CD8-positive, alpha-beta memory T cell (primary cell): ENCODE results near the gene ACSL4. TPM values are rescaled to one million over a fixed set of nuclear protein-coding genes. Genes with fewer than 3 reads are reported as not detected.
"Not testable (repeated sequence)": the region's sequence is repeated elsewhere in the genome, so short reads cannot be mapped to it uniquely, and the experiment has no call there.

ENCODE experiments used
- CTCF ChIA-PET: fragments of 350-600 bp; sonication (Branson Sonifier 250); formaldehyde crosslinking; loops from one replicate; lab custom pipeline; 2021; ENCODE audit warnings: antibody characterized with exemption; lab: Charles Lee
- POLR2A ChIA-PET: fragments of 350-600 bp; sonication (Branson Sonifier 250); formaldehyde crosslinking; loops from one replicate; lab custom pipeline; 2021; ENCODE audit warnings: antibody characterized with exemption; lab: Charles Lee
- DNase-seq, 5 donors: peaks; one replicate each; pipeline versions ENCODE4 v3.0.0 to v3.0.0-alpha.2; 2020 to 2022; ENCODE audit warnings: mixed read lengths in 1 of 5
- H3K27ac ChIP-seq: one replicate; pipeline ENCODE4 v1.7.0; 2013; ENCODE audit warnings: low read depth, mild to moderate bottlenecking, low read length, moderate library complexity
- H3K27me3 ChIP-seq: 2 replicates; pipeline ENCODE4 v1.7.0; 2013; ENCODE audit warnings: low read length, mild to moderate bottlenecking; ENCODE audit not compliant: insufficient read depth, poor library complexity, severe bottlenecking
- H3K36me3 ChIP-seq: 2 replicates; pipeline ENCODE4 v1.7.0; 2013; ENCODE audit warnings: mild to moderate bottlenecking, low read length, moderate library complexity; ENCODE audit not compliant: insufficient read depth
- H3K4me1 ChIP-seq: 2 replicates; pipeline ENCODE4 v1.7.0; 2013; ENCODE audit warnings: mild to moderate bottlenecking, low read length, moderate library complexity; ENCODE audit not compliant: insufficient read depth
- H3K4me3 ChIP-seq: 2 replicates; pipeline ENCODE4 v1.7.0; 2013; ENCODE audit warnings: mild to moderate bottlenecking, low read length
- H3K9me3 ChIP-seq: 2 replicates; pipeline ENCODE4 v1.7.0; 2013; ENCODE audit warnings: mild to moderate bottlenecking, low read length
- H3K27ac Mint-ChIP-seq, 8 donors: one replicate each; pipeline ENCODE4 v1.8.0; 2020 to 2021; ENCODE audit warnings: mixed read lengths in 8 of 8, mild to moderate bottlenecking in 6 of 8, inconsistent platforms in 3 of 8, moderate library complexity in 3 of 8
- H3K27me3 Mint-ChIP-seq, 2 donors: one replicate each; pipeline ENCODE4 v1.8.0; 2020 to 2021; ENCODE audit warnings: mixed read lengths in 2 of 2, mild to moderate bottlenecking in 1 of 2, moderate library complexity in 1 of 2
- H3K36me3 Mint-ChIP-seq, 3 donors: one replicate each; pipeline ENCODE4 v1.8.0; 2020 to 2021; ENCODE audit warnings: mixed read lengths in 3 of 3, inconsistent platforms in 1 of 3, mild to moderate bottlenecking in 1 of 3
- H3K4me1 Mint-ChIP-seq, 3 donors: one replicate each; pipeline ENCODE4 v1.8.0; 2020 to 2021; ENCODE audit warnings: mixed read lengths in 3 of 3, inconsistent platforms in 1 of 3, mild to moderate bottlenecking in 1 of 3
- H3K4me3 Mint-ChIP-seq, 7 donors: one replicate each; pipeline ENCODE4 v1.8.0; 2020 to 2021; ENCODE audit warnings: mixed read lengths in 7 of 7, mild to moderate bottlenecking in 6 of 7, moderate library complexity in 4 of 7, inconsistent platforms in 2 of 7
- H3K9me3 Mint-ChIP-seq, 5 donors: one replicate each; pipeline ENCODE4 v1.8.0; 2020 to 2022; ENCODE audit warnings: mixed read lengths in 5 of 5, mild to moderate bottlenecking in 3 of 5, moderate library complexity in 2 of 5, inconsistent platforms in 1 of 5
- polyA plus RNA-seq: library from polyadenylated mRNA; unstranded; fragments of 300-500 nt; fragmentation: Illumina TruSeq; gene quantifications from one replicate; pipeline ENCODE4 v1.2.3, GENCODE V29; 2021
- total RNA-seq, 2 experiments: library from RNA; stranded (reverse); gene quantifications; one replicate each; pipeline ENCODE4 v1.2.3, GENCODE V29; 2021

The ACSL4 gene
- total and polyA plus RNA-seq, 3 experiments from 2014 or later: 12.7 to 72.4 (median 69.6) TPM

DNA sequence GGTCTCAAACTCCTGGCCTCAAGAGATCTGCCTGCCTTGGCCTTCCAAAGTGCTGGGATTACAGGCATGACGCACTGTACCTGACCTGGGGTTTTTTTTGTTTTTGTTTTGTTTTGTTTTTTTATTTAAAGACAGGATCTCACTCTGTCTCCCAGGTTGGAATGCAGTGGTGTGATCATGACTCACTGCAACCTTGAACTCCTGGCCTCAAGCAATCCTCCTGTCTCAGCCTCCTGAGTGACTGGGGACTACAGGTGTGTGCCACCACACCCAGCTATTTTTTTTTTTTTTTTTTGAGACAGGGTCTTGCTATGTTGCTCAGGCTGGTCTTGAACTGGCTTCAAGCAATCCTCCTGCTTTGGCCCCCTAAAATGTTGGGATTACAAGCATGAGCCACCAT, 8.1 kb downstream of the ACSL4 start:
- H3K36me3 Mint-ChIP-seq, POLR2A ChIA-PET, H3K27me3 Mint-ChIP-seq: not testable (repeated sequence)

DNA sequence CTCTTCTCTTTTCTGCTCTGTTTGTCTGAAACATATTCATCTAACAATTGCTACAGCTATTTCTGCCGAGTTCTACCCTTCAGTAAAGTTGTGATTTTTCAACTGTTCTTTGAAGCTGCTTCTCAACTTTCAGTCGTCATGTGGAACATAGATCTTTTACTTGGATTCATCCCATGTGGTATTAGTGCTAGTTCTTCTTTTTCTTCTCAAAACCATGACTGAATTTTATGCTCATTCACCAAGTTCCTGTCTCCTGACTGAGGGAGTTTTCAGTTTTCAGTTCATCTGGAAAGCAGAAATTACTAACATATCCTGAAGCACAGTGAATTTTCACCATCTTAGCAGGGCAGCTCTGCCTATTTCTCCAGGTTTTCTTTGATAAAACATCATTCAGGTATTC, 12.1 kb downstream of the ACSL4 start:
- H3K4me3 Mint-ChIP-seq: no peak overlapping the region
- ChIA-PET POLR2A (no interaction called here), CTCF (no interaction called here)
- no peaks in the 10 kb centered on the region for H3K4me1 ChIP-seq
- H3K9me3 ChIP-seq: no peaks in the 10 kb centered on the region
- H3K36me3 Mint-ChIP-seq: peaks cover 2 to 14% (median 3%) of the 10 kb centered on the region in 3 donors
- H3K27me3 ChIP-seq: no peaks in the 10 kb centered on the region
- DNase-seq: no peak
- peak overlapping the region in 1 of 8 donors; percentile 21 for H3K27ac Mint-ChIP-seq
- no peak overlapping the region for H3K27ac ChIP-seq
- peaks cover 23 to 70% (median 54%) of the 10 kb centered on the region in 3 donors for H3K4me1 Mint-ChIP-seq
- H3K9me3 Mint-ChIP-seq: no peaks in the 10 kb centered on the region
- H3K27me3 Mint-ChIP-seq: no peaks in the 10 kb centered on the region
- no peak overlapping the region for H3K4me3 ChIP-seq
- no peaks in the 10 kb centered on the region for H3K36me3 ChIP-seq

More for the DNA sequence above, 8.1 kb downstream of the ACSL4 start:
- not testable (repeated sequence) for H3K4me3 Mint-ChIP-seq, H3K27ac ChIP-seq, H3K36me3 ChIP-seq, H3K27ac Mint-ChIP-seq, H3K9me3 ChIP-seq, H3K9me3 Mint-ChIP-seq, H3K27me3 ChIP-seq, H3K4me3 ChIP-seq, DNase-seq, H3K4me1 ChIP-seq
- CTCF ChIA-PET: interaction anchor here (0.6 kb wide), 1 partner anchor 131 kb away, joined by 3 read pairs; no protein-coding TSS in a partner anchor
- H3K4me1 Mint-ChIP-seq: peaks cover 37 to 64% (median 59%) of the 10 kb centered on the region in 3 donors

DNA sequence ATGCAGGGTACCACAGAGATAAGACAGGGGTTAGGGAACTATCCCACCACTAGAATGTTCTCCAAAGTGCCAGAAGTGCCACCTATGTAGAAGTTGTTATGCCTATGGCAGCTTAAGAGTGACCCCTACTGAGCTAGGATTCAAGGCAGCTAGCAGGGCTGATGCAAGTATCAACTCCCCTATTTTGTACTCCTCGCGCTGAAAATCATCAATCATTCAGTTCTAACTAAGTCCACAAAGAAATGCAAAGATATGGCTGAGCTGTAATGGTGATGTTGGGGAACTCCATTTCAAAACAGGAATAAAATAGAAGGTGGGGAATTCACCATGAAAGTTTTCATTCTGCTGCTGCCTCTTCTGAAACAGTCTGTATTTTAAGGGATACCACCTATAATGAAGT, 13.8 kb downstream of the ACSL4 start:
- no peak for DNase-seq
- Histone ChIP-seq H3K27ac (no peak overlapping the region), H3K27me3 (no peaks in the 10 kb centered on the region), H3K4me1 (no peaks in the 10 kb centered on the region), H3K36me3 (no peaks in the 10 kb centered on the region), H3K4me3 (no peak overlapping the region), H3K9me3 (no peaks in the 10 kb centered on the region)
- ChIA-PET CTCF (interaction anchor here (1.1 to 2.7 kb wide), 2 partner anchors 64 to 137 kb away, joined by 3 to 10 read pairs; no protein-coding TSS in a partner anchor), POLR2A (interaction anchor here (0.7 kb wide), 1 partner anchor 41 kb away, joined by 3 read pairs; no protein-coding TSS in a partner anchor)
- H3K27ac Mint-ChIP-seq: no peak overlapping the region
- peaks cover 20 to 68% (median 54%) of the 10 kb centered on the region in 3 donors for H3K4me1 Mint-ChIP-seq
- peaks cover 0 to 11% (median 2%) of the 10 kb centered on the region in 3 donors for H3K36me3 Mint-ChIP-seq
- no peak overlapping the region for H3K4me3 Mint-ChIP-seq
- H3K9me3 Mint-ChIP-seq: no peaks in the 10 kb centered on the region
- H3K27me3 Mint-ChIP-seq: no peaks in the 10 kb centered on the region

DNA sequence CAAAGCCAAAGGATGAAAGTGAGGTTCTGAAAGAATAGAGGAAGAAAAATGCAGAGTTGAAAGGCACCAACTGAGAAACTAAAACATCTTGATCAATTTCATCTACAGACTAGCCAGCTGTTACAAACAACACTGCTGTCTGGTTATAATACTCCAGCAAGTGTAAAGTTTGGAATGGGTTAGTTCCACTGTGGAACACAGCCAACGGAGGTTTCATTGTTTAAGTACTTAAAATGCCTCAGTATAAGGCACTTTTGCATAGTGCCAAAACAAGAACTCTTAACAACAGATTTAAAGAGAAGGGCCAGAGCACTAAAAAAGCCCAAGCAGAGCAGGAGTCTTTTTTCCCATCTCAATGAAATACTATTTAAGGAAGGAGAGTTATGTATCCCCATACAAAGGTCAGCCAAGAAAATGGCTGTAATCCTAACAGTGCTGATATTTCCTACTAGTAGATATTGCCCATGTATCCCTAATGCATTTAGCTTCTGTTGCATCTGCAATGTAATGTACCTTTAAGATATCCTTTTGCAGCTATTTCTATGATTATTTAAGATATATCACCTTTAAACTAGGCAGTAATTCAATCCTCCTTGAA, 16.5 kb downstream of the ACSL4 start:
- Histone ChIP-seq H3K9me3 (no peaks in the 10 kb centered on the region), H3K4me3 (no peak overlapping the region), H3K27me3 (no peaks in the 10 kb centered on the region), H3K27ac (no peak overlapping the region), H3K4me1 (no peaks in the 10 kb centered on the region), H3K36me3 (no peaks in the 10 kb centered on the region)
- peaks cover 13 to 66% (median 43%) of the 10 kb centered on the region in 3 donors for H3K4me1 Mint-ChIP-seq
- ChIA-PET POLR2A (no interaction called here), CTCF (interaction anchor here (8.5 kb wide), 1 partner anchor 139 kb away, joined by 95 read pairs; no protein-coding TSS in a partner anchor)
- peaks cover 0 to 10% (median 2%) of the 10 kb centered on the region in 3 donors for H3K36me3 Mint-ChIP-seq
- DNase-seq: no peak
- H3K4me3 Mint-ChIP-seq: no peak overlapping the region
- no peaks in the 10 kb centered on the region for H3K27me3 Mint-ChIP-seq
- H3K9me3 Mint-ChIP-seq: no peaks in the 10 kb centered on the region
- H3K27ac Mint-ChIP-seq: no peak overlapping the region

DNA sequence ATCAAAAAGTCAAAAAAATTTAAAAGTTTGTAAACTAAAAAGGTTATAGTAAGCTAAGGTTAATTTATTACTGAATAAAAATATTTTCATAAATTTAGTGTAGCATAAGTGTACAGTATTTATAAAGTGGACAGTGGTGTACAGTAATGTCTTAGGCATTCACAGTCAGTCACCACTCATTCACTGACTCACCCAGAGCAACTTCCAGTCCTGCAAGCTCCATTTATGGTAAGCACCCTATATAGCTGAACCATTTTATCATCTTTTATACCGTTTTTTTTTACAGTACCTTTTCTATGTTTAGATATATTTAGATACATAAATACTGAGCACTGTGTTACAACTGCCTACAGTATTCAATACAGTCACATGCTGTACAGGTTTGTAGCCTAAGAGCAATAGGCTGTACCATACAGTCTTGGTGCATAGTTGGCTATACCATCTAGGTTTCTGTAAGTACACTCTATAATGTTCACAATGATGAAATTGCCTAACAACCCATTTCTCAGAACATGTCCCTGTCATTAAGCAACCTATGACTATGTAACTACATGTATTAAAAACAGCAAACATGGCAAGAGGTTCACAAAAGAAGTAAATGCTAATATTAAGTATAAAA, 18.6 kb downstream of the ACSL4 start:
- Histone ChIP-seq H3K27me3 (no peaks in the 10 kb centered on the region), H3K27ac (no peak overlapping the region), H3K4me3 (no peak overlapping the region), H3K9me3 (no peaks in the 10 kb centered on the region), H3K36me3 (no peaks in the 10 kb centered on the region), H3K4me1 (peaks cover 3% of the 10 kb centered on the region)
- Mint-ChIP-seq H3K27ac (no peak overlapping the region), H3K27me3 (no peaks in the 10 kb centered on the region), H3K4me1 (peaks cover 16 to 72% (median 51%) of the 10 kb centered on the region in 3 donors), H3K9me3 (no peaks in the 10 kb centered on the region), H3K4me3 (no peak overlapping the region), H3K36me3 (peaks cover 0 to 10% (median 0%) of the 10 kb centered on the region in 3 donors)
- ChIA-PET CTCF (interaction anchor here (1.9 to 8.5 kb wide), 2 partner anchors 141 to 177 kb away, joined by 7 to 95 read pairs; no protein-coding TSS in a partner anchor), POLR2A (no interaction called here)
- no peak for DNase-seq

DNA sequence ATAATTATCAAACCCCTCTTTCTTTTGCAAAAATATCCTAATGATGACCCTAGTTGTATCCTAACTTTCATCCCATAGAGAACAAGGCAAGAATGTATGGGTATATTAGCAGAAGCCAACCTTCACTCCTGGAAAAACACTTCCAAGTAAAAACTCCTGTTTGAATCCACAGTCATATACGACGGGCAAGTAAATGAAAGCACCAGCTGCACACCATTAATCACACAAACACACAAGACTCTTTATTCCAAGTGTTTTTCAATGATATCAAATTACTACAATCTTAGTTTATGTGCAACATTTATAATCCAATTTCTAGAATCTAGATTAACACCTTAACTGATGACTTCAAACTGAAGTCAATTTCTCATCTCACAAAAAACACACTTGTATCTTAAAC, 22.9 kb downstream of the ACSL4 start:
- Mint-ChIP-seq H3K27me3 (peaks cover 0 to 1% of the 10 kb centered on the region in 2 donors), H3K4me3 (peak overlapping the region in 1 of 7 donors; percentile 16), H3K36me3 (peaks cover 0 to 1% (median 0%) of the 10 kb centered on the region in 3 donors), H3K4me1 (peaks cover 30 to 72% (median 56%) of the 10 kb centered on the region in 3 donors), H3K9me3 (no peaks in the 10 kb centered on the region), H3K27ac (no peak overlapping the region)
- no peaks in the 10 kb centered on the region for H3K27me3 ChIP-seq
- H3K36me3 ChIP-seq: no peaks in the 10 kb centered on the region
- no peak for DNase-seq
- H3K4me1 ChIP-seq: peaks cover 15% of the 10 kb centered on the region
- H3K9me3 ChIP-seq: no peaks in the 10 kb centered on the region
- ChIA-PET POLR2A (no interaction called here), CTCF (interaction anchor here (2.0 to 8.5 kb wide), 2 partner anchors 146 to 181 kb away, joined by 8 to 95 read pairs; no protein-coding TSS in a partner anchor)
- H3K4me3 ChIP-seq: no peak overlapping the region
- no peak overlapping the region for H3K27ac ChIP-seq

- H3K4me3 ChIP-seq: no peak overlapping the region
- no peaks in the 10 kb centered on the region for H3K36me3 ChIP-seq
- POLR2A ChIA-PET: interaction anchor here (0.5 kb wide), 1 partner anchor 9 kb away, joined by 4 read pairs; no protein-coding TSS in a partner anchor
- peaks cover 15% of the 10 kb centered on the region for H3K4me1 ChIP-seq
- peaks cover 0 to 1% of the 10 kb centered on the region in 2 donors for H3K27me3 Mint-ChIP-seq
- H3K4me1 Mint-ChIP-seq: peaks cover 37 to 82% (median 66%) of the 10 kb centered on the region in 3 donors
- peak overlapping the region in 6 of 7 donors; percentile 25 to 74 (median 35) for H3K4me3 Mint-ChIP-seq
- H3K27ac ChIP-seq: no peak overlapping the region
- peak overlapping the region in 7 of 8 donors; percentile 3 to 81 (median 67) for H3K27ac Mint-ChIP-seq
- H3K36me3 Mint-ChIP-seq: peaks cover 0 to 1% (median 0%) of the 10 kb centered on the region in 3 donors
- no peak for DNase-seq
- no peaks in the 10 kb centered on the region for H3K9me3 Mint-ChIP-seq
- H3K27me3 ChIP-seq: no peaks in the 10 kb centered on the region
- CTCF ChIA-PET: interaction anchor here (2.0 to 8.5 kb wide), 2 partner anchors 147 to 182 kb away, joined by 8 to 95 read pairs; no protein-coding TSS in a partner anchor
- H3K9me3 ChIP-seq: no peaks in the 10 kb centered on the region
Observed at GRCh38 chrX:109709129-109709631, 23.9 kb downstream of the ACSL4 start.
